NT2/D1 (cell line): ENCODE data around the gene TBC1D9.

Source experiments
- SUZ12 ChIP-seq: IDR thresholded peaks from 2 replicates; pipeline ENCODE4 v1.6.1; 2011; ENCODE audit not compliant: insufficient read length, insufficient read depth; ENCODE audit errors: extremely low read depth
- YY1 ChIP-seq: IDR thresholded peaks from 2 replicates; pipeline ENCODE4 v1.6.1; 2011; ENCODE audit not compliant: insufficient read length, insufficient read depth

- TF ChIP-seq YY1 = no peak
- TF ChIP-seq SUZ12 = no peak
These were observed 102.3 kb downstream of the TBC1D9 start for GRCh38 chr4:140653718-140654494.
